GM18505 (cell line): ENCODE results near the gene GAL3ST3.
"Not testable (repeated sequence)": the region's sequence is repeated elsewhere in the genome, so short reads cannot be mapped to it uniquely, and the experiment has no call there.

Experiments used
- ATAC-seq: cut with Tn5 transposase; IDR thresholded peaks from one replicate; pipeline ENCODE4 v1.9.1; 2021; ENCODE audit not compliant: unreplicated experiment
- POLR2A ChIP-seq: IDR thresholded peaks from 4 replicates; pipeline ENCODE4 v1.6.1; 2011; ENCODE audit warnings: borderline replicate concordance; ENCODE audit not compliant: insufficient read depth, insufficient read length; ENCODE audit errors: extremely low read depth

GAL3ST3 gene

DNA sequence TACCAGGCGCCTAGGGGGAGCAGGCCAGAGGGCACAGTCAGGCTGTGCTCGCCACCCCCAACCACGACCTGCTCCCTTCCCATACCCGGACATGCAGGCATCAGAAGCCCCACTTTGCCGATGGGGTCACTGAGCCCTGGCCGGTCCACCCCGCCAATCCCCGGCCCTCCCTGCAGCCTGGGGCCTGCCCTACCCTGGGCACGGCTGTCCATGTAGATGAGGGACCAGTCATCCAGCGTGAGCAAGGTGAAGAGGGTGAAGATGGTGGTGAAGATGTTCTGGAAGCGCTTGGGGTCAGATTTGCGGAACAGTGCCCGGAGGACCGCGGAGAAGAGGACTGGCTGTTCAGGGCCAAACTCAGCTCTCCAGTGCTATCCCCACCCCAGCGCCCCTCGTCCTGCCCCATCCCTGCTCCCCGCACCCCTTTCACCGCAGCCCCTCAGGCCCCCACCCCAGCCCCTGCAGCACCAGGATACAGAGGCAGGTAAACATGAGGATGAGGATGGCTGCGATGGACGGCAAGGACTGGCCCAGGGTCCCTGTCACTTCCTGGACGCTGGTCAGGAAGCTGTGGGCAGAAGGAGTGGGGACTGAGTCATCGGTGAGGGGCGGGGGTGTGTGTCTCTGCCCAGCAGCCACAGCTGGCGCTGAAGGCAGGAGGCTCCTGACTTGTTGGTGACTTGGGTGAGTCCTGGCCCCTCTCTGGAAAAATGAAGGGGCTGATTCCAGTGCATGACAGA is 28.2 kb downstream of the GAL3ST3 start:
- TF ChIP-seq POLR2A = no peak
- ATAC-seq = no peak

DNA sequence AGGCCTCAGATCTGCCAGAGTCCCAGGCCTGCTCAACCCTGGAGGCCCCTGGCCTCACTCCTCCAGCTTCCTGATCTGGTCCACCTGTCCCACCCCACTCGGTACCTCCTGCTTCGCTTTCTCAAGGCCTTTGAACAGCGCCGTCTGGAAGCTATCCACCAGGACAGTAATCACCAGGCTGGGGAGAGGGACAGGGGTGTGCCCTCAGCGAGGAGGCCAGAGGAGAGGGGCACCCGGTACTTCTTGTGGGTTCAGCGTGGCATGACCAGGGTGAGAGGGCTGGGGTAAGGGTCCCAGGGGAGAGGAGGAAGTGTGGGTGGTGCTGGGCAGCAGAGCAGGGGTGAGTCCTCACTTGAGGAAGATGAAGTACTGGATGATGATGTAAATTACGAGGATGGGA is 28.7 kb downstream of the GAL3ST3 start:
- no peak for TF ChIP-seq POLR2A
- ATAC-seq = no peak

DNA sequence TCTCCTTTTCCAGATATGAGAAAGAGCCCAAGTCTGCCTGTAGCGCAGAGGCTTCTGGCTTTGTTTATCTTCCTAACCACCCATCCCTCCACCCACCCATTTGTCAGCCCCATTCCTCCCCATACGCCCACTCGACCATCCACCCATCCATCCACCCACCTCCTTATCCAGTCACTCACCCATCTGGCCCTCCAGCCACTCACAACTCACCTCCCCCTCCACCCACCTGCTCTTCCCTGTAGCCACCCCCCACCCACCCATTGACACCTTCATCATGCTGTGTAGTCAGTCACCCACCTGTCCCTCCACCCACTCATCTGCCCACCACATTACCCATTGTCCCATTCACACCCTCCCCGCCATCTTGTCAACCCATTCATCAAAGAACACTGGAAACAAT is 31.6 kb downstream of the GAL3ST3 start:
- no peak for TF ChIP-seq POLR2A
- no peak for ATAC-seq

DNA sequence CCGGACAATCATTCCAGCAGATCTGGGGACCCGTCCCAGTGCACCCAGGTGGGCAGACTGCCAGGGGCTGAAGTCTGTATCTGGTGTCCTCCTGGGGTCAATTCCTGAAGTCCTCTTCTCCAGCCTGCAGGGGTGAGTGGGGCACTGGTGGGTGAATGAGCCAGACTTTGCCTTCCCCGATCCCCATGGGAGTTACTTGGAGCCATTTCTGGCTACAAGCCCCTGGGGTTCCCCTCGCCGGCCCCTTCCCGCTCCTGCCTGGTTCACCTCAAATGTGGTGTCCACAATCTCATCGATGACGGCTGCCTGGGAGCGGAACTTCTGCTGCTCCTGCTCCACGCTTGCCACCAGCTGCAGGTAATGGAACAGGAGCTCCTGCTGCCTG is 32.2 kb downstream of the GAL3ST3 start:
- ATAC-seq = no peak
- no peak for TF ChIP-seq POLR2A

DNA sequence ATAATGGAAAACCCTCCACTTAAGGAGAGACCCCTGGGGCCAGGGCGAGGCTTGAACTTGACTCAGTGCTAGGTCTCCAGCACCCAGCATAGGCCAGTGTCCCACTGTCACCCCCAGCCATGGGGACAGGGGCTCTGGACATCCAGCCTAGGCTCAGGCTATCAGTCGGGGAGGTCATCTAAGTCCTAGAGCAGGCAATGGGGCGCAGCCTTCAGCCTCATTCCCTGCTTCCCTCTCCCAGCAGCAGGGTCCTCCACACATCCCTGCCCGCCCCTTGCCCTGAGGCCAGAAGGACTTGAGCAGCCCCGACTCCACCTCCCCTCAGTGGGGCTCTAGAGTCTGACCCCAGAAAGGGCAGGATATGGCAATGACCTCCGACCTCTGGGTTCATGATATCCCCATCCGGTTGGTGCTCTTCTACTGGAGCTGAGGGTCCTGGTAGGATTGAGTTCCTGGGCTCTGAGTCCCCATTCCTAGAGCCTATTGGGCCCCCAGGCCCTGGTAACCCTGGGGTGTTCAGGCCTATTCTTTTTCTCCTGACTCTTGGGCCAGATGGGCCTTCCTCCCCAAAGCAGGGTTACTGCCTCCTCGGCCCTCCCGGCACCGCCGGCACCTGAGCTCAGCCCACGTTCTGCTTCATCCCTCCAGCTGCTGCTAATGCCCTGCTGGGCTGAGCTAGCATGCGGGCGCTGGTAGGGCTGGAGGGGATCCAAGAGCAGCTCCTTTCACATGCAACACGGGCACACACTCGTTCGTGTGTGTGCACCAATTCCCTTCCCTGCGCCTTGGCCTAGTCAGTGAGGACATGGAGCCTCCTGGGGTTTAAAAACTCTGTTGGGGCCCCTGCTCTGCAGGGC is 32.8 kb downstream of the GAL3ST3 start:
- ATAC-seq = no peak
- no peak for TF ChIP-seq POLR2A

DNA sequence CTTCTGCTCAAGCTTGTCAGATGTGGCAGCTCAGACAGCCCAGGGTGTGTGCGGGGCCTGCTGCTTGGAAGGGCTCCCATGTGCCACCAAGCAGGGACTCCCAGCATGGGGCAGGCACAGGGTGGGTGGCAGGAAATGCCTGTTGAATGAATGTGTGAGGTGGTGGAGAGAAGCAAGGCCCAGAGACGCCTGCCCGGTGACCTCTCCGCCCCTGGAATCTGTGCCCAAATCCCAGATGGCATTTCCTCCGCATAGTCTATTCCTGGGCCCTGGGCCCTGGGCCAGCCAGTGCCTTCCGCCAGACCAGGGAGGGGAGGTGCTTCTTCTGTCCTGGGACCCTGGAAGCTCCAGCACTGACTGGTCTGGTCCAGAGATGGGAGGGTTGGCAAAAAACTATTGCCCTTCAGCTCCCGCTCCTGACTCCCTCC is 33.5 kb downstream of the GAL3ST3 start:
- no peak for ATAC-seq
- TF ChIP-seq POLR2A = no peak

DNA sequence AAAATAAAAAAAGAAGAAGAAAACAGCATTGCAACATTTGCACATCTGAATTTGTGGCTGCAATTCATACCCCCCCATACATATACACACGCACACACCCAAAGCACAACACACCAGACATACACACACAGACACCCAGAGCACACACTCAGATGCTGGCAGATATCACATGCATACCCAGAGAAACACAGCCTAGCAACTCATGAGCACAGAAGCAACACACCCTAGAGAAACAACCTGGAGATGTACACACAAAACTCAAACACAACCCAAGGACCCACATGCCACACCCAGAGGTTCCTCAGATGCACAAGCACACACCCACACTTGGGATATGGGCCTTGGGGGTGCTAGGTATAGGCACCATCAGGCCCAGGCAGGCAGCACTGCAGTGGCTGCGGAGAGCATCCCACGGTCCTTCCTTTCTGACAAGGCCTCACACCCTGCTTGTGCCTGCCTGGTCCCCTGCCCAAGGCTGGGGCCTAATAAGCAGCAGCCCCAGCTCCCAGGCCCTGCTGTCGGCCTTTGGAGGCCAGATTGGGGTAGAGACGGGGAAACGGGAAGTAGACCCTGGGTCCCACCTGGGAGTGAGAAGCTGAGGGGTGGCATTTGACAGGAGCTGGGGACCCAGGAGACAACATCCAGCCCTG is 34.0 kb downstream of the GAL3ST3 start:
- ATAC-seq = no peak
- no peak for TF ChIP-seq POLR2A

DNA sequence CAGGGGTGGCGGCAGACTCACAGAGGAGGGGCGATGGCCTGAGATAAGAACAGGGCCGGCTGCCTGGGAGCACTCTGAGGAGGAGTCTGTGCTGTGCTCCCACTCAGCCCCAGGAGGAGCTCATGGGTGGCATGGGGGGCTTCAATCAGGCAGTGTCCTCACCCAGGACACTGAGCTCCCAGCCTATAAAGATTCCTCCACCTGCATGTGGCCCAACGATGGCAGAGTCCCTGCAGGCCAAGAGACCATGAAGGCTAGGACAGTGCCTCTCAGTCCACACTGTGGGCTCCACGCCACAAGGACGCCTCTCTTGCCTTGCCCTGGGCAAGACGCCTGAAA is 35.2 kb downstream of the GAL3ST3 start:
- no peak for ATAC-seq
- no peak for TF ChIP-seq POLR2A

DNA sequence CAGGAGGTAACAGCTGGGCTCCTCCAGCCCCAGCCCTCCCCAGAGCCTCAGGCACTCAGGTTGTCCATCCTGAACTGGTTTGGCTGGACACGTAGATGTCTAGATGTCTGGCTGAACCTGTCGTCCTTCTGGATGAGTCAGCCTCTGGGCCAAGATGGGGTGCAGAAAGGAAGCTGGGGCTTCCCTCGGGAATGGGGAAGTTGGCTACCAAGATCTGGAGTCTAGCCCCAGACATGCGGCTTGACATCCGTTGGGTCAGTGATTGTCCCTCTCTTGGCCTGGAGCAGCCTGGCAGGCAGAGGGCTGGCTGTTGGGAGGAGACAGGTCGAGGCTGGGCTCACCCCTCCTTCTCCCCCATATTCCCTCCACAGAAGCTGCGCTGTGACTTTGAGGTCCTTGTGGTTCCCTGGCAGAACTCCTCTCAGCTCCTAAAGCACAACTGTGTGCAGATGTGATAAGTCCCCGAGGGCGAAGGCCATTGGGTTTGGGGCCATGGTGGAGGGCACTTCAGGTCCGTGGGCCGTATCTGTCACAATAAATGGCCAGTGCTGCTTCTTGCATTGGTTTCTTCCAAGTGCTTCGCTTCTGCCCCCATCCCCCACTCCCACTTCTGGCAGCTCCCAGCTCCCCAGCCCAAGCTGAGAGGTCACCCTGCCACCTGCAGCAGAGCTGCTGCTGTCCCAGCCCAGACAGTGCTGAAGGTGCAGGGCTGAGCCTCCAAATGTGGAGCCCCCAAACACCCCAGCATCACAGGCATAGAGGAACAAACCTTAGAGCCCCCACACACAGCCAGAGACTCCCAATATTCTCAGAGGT is 35.8 kb downstream of the GAL3ST3 start:
- no peak for TF ChIP-seq POLR2A
- no peak for ATAC-seq

DNA sequence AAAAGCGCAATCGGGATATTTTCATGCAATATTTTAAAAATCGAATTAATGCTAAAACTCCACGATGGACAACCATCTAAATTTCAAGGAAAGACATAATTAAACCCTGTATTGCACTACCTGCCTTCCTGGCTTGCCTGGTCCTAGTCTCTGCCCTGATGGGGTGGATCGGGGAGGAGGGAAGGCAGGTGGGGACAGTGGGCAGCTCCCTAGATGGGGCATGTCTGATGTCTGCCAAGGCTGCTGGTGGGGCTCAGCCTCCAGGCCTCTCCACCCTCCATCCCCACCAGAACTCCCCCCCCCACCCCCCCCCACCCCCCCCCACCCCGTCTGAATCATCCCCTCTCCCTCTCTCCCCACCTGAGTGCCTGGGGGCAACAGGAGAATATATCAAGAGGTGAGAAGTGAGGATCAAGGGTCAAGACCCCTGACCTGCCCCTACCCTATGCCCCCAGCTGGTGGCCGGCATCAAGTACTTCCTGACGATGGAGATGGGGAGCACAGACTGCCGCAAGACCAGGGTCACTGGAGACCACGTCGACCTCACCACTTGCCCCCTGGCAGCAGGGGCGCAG is 36.5 kb downstream of the GAL3ST3 start:
- ATAC-seq = no peak
- TF ChIP-seq POLR2A = no peak

DNA sequence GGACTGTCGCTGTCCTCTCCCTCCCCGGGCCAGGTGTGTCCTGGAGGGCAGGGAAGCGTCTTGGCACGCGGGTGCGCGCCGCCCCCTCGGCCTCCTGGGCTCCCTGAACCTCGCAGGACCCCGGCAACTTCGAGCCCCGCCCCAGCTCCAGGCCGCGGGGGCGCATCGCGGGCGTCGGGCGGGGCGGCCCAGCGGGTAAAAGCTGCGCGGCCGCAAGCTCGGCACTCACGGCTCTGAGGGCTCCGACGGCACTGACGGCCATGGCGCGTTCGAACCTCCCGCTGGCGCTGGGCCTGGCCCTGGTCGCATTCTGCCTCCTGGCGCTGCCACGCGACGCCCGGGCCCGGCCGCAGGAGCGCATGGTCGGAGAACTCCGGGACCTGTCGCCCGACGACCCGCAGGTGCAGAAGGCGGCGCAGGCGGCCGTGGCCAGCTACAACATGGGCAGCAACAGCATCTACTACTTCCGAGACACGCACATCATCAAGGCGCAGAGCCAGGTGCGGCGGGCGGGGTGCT is 37.1 kb downstream of the GAL3ST3 start, which contains the start of gene CST6:
Gene CST6 (plus strand): TSS at position 224 of the 519 bp plus-strand sequence. CDS start 37 bp downstream, at position 261.
- ATAC-seq = no peak
- no peak for TF ChIP-seq POLR2A

DNA sequence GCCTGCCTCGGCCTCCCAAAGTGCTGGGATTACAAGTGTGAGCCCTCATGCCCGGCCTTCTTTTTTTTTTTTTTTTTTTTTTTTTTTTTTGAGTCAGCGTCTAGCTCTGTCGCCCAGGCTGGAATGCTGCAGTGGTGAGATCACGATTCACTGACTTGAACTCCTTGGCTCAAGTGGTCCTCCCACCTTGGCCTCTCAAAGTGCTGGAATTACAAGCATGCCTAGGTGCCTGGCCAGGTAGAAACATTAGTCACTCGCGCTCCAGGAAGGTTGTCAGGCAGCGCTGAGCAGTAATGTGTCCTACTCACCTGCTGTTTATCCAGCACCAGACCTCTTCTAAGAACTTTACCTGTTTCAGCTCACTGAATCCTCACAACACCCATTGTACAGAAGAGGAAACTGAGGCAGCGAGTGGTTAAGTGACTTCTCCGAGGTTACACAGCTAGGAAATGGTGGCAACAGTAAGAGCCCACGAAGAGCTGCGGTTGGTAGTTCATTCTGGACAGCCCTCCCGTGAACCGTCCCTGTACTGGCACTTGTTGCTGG is 37.6 kb downstream of the GAL3ST3 start:
- no peak for ATAC-seq
- no peak for TF ChIP-seq POLR2A

DNA sequence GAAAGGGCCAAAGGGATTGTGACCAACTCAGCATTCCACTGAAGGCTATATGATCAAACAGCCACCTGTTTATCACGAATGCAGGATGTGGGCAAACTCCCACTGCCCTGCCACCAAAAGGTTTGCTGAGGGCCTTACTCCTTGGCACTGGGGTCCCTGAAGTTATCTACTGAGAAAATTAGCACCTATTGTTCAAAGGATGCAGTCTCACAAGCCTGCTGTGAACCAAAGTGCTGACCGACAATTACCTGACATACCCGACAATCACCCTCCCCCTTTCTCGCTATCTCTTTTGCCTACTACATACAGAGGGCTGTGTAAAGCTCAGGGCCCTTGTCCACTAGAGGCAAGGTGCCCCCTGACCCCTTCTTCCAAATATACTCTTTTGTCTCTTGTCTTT is 38.9 kb downstream of the GAL3ST3 start:
- ATAC-seq = not testable (repeated sequence)
